ENCODE data around the gene ATM.
"Not testable (repeated sequence)": the region's sequence is repeated elsewhere in the genome, so short reads cannot be mapped to it uniquely, and the experiment has no call there.

Gene ATM

GRCh38 chr11:108286370-108286769 is 63.5 kb downstream of the ATM start:
- in situ Hi-C loops (cut with MboI; ENCODE audit: low sequenced_read_pairs), result no loop called here

- in situ Hi-C loops (cut with MboI; ENCODE audit: low sequenced_read_pairs), result no loop called here
Measured at GRCh38 chr11:108286956-108287355, 64.1 kb downstream of the ATM start.

- in situ Hi-C loops (cut with MboI; ENCODE audit: low sequenced_read_pairs), result not testable (repeated sequence)
Measured at GRCh38 chr11:108289066-108289465, 66.2 kb downstream of the ATM start.

- in situ Hi-C loops (cut with MboI; ENCODE audit: low sequenced_read_pairs), result no loop called here
Measured at GRCh38 chr11:108289699-108290098, 66.8 kb downstream of the ATM start.

- in situ Hi-C loops (cut with MboI; ENCODE audit: low sequenced_read_pairs), result no loop called here
Measured at GRCh38 chr11:108293229-108293628, 70.4 kb downstream of the ATM start.

- in situ Hi-C loops (cut with MboI; ENCODE audit: low sequenced_read_pairs), result no loop called here
Measured at GRCh38 chr11:108302121-108302785, 79.4 kb downstream of the ATM start.

- in situ Hi-C loops (cut with MboI; ENCODE audit: low sequenced_read_pairs), result no loop called here
Measured at GRCh38 chr11:108307751-108308150, 84.9 kb downstream of the ATM start.

- in situ Hi-C loops (cut with MboI; ENCODE audit: low sequenced_read_pairs), result no loop called here
Measured at GRCh38 chr11:108313444-108313843, 90.6 kb downstream of the ATM start.

GRCh38 chr11:108316061-108316460 is 93.2 kb downstream of the ATM start:
- in situ Hi-C loops (cut with MboI; ENCODE audit: low sequenced_read_pairs), result no loop called here

- in situ Hi-C loops (cut with MboI; ENCODE audit: low sequenced_read_pairs), result no loop called here
Measured at GRCh38 chr11:108319541-108320145, 96.8 kb downstream of the ATM start.

GRCh38 chr11:108322666-108323065 is 99.8 kb downstream of the ATM start:
- in situ Hi-C loops (cut with MboI; ENCODE audit: low sequenced_read_pairs), result no loop called here

- in situ Hi-C loops (cut with MboI; ENCODE audit: low sequenced_read_pairs), result no loop called here
Measured at GRCh38 chr11:108324587-108324986, 101.7 kb downstream of the ATM start.

- in situ Hi-C loops (cut with MboI; ENCODE audit: low sequenced_read_pairs), result no loop called here
Measured at GRCh38 chr11:108333403-108333899, 110.6 kb downstream of the ATM start.

- in situ Hi-C loops (cut with MboI; ENCODE audit: low sequenced_read_pairs), result no loop called here
Measured at GRCh38 chr11:108338750-108339149, 115.9 kb downstream of the ATM start.

- in situ Hi-C loops (cut with MboI; ENCODE audit: low sequenced_read_pairs), result no loop called here
Measured at GRCh38 chr11:108340973-108341372, 118.1 kb downstream of the ATM start.

GRCh38 chr11:108341654-108342053 is 118.8 kb downstream of the ATM start:
- in situ Hi-C loops (cut with MboI; ENCODE audit: low sequenced_read_pairs), result no loop called here

- in situ Hi-C loops (cut with MboI; ENCODE audit: low sequenced_read_pairs), result no loop called here
Measured at GRCh38 chr11:108343714-108344113, 120.8 kb downstream of the ATM start.

GRCh38 chr11:108345767-108346166 is 122.9 kb downstream of the ATM start:
- in situ Hi-C loops (cut with MboI; ENCODE audit: low sequenced_read_pairs), result no loop called here

GRCh38 chr11:108346451-108346850 is 123.6 kb downstream of the ATM start:
- in situ Hi-C loops (cut with MboI; ENCODE audit: low sequenced_read_pairs), result no loop called here

- in situ Hi-C loops (cut with MboI; ENCODE audit: low sequenced_read_pairs), result no loop called here
Measured at GRCh38 chr11:108351468-108351867, 128.6 kb downstream of the ATM start.

- in situ Hi-C loops (cut with MboI; ENCODE audit: low sequenced_read_pairs), result no loop called here
Measured at GRCh38 chr11:108364159-108364558, 141.3 kb downstream of the ATM start.

GRCh38 chr11:108368134-108368533 is 145.3 kb downstream of the ATM start:
- in situ Hi-C loops (cut with MboI; ENCODE audit: low sequenced_read_pairs), result no loop called here

GRCh38 chr11:108369064-108369463 is 146.2 kb downstream of the ATM start:
- in situ Hi-C loops (cut with MboI; ENCODE audit: low sequenced_read_pairs), result no loop called here
